Immature natural killer cell (primary cell): ENCODE results near the gene CELF2. TPM values are rescaled to one million over a fixed set of nuclear protein-coding genes. Genes with fewer than 3 reads are reported as not detected.
A peak's percentile ranks its signal among the peaks of the same experiment; 100 is the strongest.

Experiments
- DNase-seq, 3 donors: peaks; one replicate each; pipeline ENCODE4 v3.0.0; 2022; ENCODE audit warnings: mixed read lengths in 1 of 3
- H3K27ac Mint-ChIP-seq, 6 donors: one replicate each; pipeline ENCODE4 v1.8.0; 2020; ENCODE audit warnings: mixed read lengths in 6 of 6, mild to moderate bottlenecking in 5 of 6, inconsistent platforms in 4 of 6, moderate library complexity in 3 of 6
- H3K27me3 Mint-ChIP-seq, 3 donors: one replicate each; pipeline ENCODE4 v1.8.0; 2020 to 2021; ENCODE audit warnings: low read depth in 3 of 3, mild to moderate bottlenecking in 3 of 3, mixed read lengths in 3 of 3, moderate library complexity in 3 of 3, inconsistent platforms in 1 of 3
- H3K36me3 Mint-ChIP-seq, 3 donors: one replicate each; pipeline ENCODE4 v1.8.0; 2020; ENCODE audit warnings: mixed read lengths in 3 of 3, inconsistent platforms in 2 of 3, mild to moderate bottlenecking in 2 of 3
- H3K4me1 Mint-ChIP-seq, 2 donors: one replicate each; pipeline ENCODE4 v1.8.0; 2020; ENCODE audit warnings: inconsistent platforms in 2 of 2, mild to moderate bottlenecking in 2 of 2, mixed read lengths in 2 of 2, moderate library complexity in 1 of 2
- H3K4me3 Mint-ChIP-seq, 5 donors: one replicate each; pipeline ENCODE4 v1.8.0; 2020; ENCODE audit warnings: mild to moderate bottlenecking in 5 of 5, mixed read lengths in 5 of 5, inconsistent platforms in 3 of 5, moderate library complexity in 3 of 5
- H3K9me3 Mint-ChIP-seq, 6 donors: one replicate each; pipeline ENCODE4 v1.8.0; 2020; ENCODE audit warnings: mild to moderate bottlenecking in 6 of 6, mixed read lengths in 6 of 6, inconsistent platforms in 4 of 6, moderate library complexity in 3 of 6
- polyA plus RNA-seq, 3 donors: library from polyadenylated mRNA; unstranded; fragments of 300-500 nt; fragmentation: Illumina TruSeq; gene quantifications; one replicate each; pipeline ENCODE4 v1.2.3, GENCODE V29; 2021

CELF2 gene
- polyA plus RNA-seq, 3 donors from 2014 or later, result 64.2 to 174 (median 95.4) TPM

GRCh38 chr10:11149807-11150141, 132.1 kb downstream of the CELF2 start:
- H3K27ac Mint-ChIP-seq, result peak overlapping the region; percentile 94 to 100 (median 98)
- no peaks in the 10 kb centered on the region for H3K36me3 Mint-ChIP-seq
- no peaks in the 10 kb centered on the region for H3K9me3 Mint-ChIP-seq
- DNase-seq, result no peak
- peaks cover 0 to 9% (median 8%) of the 10 kb centered on the region in 3 donors for H3K27me3 Mint-ChIP-seq
- peaks cover 95 to 97% of the 10 kb centered on the region in 2 donors for H3K4me1 Mint-ChIP-seq
- H3K4me3 Mint-ChIP-seq, result peak overlapping the region; percentile 78 to 96 (median 83)

- DNase-seq, result peak; percentile 52 to 62 (median 55)
- Mint-ChIP-seq H3K9me3 (no peaks in the 10 kb centered on the region), H3K4me3 (peak overlapping the region; percentile 78 to 96 (median 83)), H3K4me1 (peaks cover 92 to 95% of the 10 kb centered on the region in 2 donors), H3K27me3 (peaks cover 0 to 9% (median 8%) of the 10 kb centered on the region in 3 donors), H3K36me3 (no peaks in the 10 kb centered on the region), H3K27ac (peak overlapping the region; percentile 94 to 100 (median 98))
These were observed 132.6 kb downstream of the CELF2 start for GRCh38 chr10:11150231-11150731.

- Mint-ChIP-seq H3K4me3 (peak overlapping the region; percentile 78 to 96 (median 83)), H3K36me3 (no peaks in the 10 kb centered on the region), H3K9me3 (no peaks in the 10 kb centered on the region), H3K27ac (peak overlapping the region; percentile 94 to 100 (median 98)), H3K4me1 (peaks cover 88 to 95% of the 10 kb centered on the region in 2 donors), H3K27me3 (peaks cover 0 to 10% (median 8%) of the 10 kb centered on the region in 3 donors)
- DNase-seq, result peak in 2 of 3 donors; percentile 39 to 53
These were observed 133.3 kb downstream of the CELF2 start for GRCh38 chr10:11150879-11151415.

GRCh38 chr10:11152801-11153200, 135.1 kb downstream of the CELF2 start:
- no peak for DNase-seq
- H3K9me3 Mint-ChIP-seq, result no peaks in the 10 kb centered on the region
- H3K27ac Mint-ChIP-seq, result peak overlapping the region in 5 of 6 donors; percentile 5 to 100 (median 42)
- H3K4me1 Mint-ChIP-seq, result peaks cover 86 to 95% of the 10 kb centered on the region in 2 donors
- peaks cover 4 to 19% (median 9%) of the 10 kb centered on the region in 3 donors for H3K27me3 Mint-ChIP-seq
- no peaks in the 10 kb centered on the region for H3K36me3 Mint-ChIP-seq
- no peak overlapping the region for H3K4me3 Mint-ChIP-seq

DNA sequence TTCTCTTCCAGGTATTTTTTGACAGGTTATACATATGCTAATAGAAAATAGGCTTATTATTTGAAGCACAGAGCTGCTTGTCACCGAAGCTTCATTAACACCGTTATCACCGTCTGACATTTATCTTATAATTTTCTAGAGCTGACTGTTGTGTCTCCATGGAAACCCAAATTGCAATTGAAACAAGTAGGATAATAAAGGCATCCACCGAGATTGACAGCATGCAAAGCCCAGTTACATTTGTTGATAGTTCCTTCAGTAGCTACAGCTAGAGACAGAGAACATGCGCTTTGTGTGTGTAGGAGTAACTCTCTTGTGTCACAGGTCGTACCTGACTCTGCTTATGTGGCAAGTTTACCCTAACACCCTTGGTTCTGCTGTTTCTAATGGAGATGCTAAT, 135.6 kb downstream of the CELF2 start:
- H3K27me3 Mint-ChIP-seq, result peaks cover 4 to 19% (median 9%) of the 10 kb centered on the region in 3 donors
- H3K27ac Mint-ChIP-seq, result peak overlapping the region in 3 of 6 donors; percentile 16 to 79 (median 30)
- H3K9me3 Mint-ChIP-seq, result no peaks in the 10 kb centered on the region

DNA sequence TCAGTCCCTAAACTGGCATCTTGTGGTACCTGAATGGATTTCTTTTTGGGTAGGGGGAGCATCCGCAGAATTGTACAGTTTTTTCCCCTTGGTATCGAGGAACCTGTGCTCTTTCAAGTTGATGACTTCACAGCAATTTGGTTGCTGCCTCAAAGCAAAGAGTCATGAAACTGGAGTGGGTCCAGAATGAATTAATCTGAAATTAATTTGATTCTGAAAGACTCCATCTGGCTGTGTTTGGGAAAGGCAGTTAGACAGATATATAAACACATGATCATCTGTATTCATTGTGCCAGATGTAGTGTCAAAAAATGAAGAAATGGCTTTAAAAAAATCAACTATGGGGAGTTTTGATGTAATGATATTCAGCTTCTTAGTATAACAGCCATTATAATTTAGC, 136.1 kb downstream of the CELF2 start:
- H3K36me3 Mint-ChIP-seq, result no peaks in the 10 kb centered on the region
- H3K27me3 Mint-ChIP-seq, result peaks cover 4 to 19% (median 9%) of the 10 kb centered on the region in 3 donors
- H3K4me1 Mint-ChIP-seq, result peaks cover 86 to 95% of the 10 kb centered on the region in 2 donors
- H3K27ac Mint-ChIP-seq, result peak overlapping the region in 3 of 6 donors; percentile 19 to 41 (median 25)
- H3K4me3 Mint-ChIP-seq, result no peak overlapping the region
- no peaks in the 10 kb centered on the region for H3K9me3 Mint-ChIP-seq
- DNase-seq, result no peak

More for the DNA sequence above, 135.6 kb downstream of the CELF2 start:
- DNase-seq, result no peak
- Mint-ChIP-seq H3K4me3 (no peak overlapping the region), H3K4me1 (peaks cover 86 to 95% of the 10 kb centered on the region in 2 donors), H3K36me3 (no peaks in the 10 kb centered on the region)

DNA sequence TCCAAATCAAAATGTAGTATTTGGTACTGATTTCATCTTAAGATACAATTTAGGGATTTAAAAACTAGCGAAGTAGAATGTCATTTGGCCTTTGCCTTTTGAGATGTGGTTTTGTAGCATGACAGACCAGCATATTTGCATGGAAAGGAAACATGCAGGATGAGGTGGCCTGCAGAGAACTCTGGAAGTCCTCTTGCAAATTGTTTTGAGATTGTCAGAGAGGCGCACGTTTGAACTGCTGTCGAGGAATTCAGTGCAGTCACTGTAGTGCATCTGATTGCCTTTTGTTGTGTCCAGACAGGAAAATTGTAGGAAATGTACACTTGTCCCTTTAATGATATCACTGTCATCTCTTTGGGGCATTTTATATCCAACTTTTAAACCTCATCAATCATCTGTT, 136.7 kb downstream of the CELF2 start:
- Mint-ChIP-seq H3K27me3 (peaks cover 4 to 19% (median 9%) of the 10 kb centered on the region in 3 donors), H3K4me3 (peak overlapping the region in 1 of 5 donors; percentile 41), H3K27ac (peak overlapping the region in 3 of 6 donors; percentile 25 to 74 (median 47)), H3K36me3 (no peaks in the 10 kb centered on the region), H3K9me3 (no peaks in the 10 kb centered on the region), H3K4me1 (peaks cover 85 to 92% of the 10 kb centered on the region in 2 donors)
- DNase-seq, result no peak

GRCh38 chr10:11154849-11155498, 137.3 kb downstream of the CELF2 start:
- Mint-ChIP-seq H3K27ac (peak overlapping the region in 4 of 6 donors; percentile 67 to 96 (median 83)), H3K9me3 (no peaks in the 10 kb centered on the region), H3K4me1 (peaks cover 85 to 92% of the 10 kb centered on the region in 2 donors), H3K36me3 (no peaks in the 10 kb centered on the region), H3K27me3 (peaks cover 4 to 14% (median 9%) of the 10 kb centered on the region in 3 donors), H3K4me3 (peak overlapping the region in 1 of 5 donors; percentile 41)
- DNase-seq, result no peak

DNA sequence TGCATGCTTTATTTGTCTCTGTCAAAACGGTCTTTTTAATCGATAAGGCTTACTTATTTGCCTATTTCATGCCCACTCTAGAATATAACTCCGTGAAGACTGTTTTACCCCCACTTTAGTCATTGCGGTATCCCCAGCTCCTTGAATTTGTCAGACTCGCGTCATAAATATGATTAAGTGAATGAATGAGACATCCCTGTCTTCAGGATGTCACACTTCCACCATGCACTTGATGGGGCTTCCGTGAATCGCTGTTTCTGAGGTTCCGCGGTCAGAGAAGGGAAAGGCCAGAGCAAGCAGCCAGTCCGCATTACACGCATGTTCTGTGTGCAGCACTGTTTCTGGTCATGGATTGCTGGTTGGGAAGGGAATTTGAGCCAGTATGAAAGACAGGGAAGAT, 138.8 kb downstream of the CELF2 start:
- Mint-ChIP-seq H3K36me3 (no peaks in the 10 kb centered on the region), H3K27ac (peak overlapping the region; percentile 77 to 96 (median 94)), H3K9me3 (no peaks in the 10 kb centered on the region), H3K27me3 (peaks cover 4 to 12% (median 8%) of the 10 kb centered on the region in 3 donors), H3K4me3 (peak overlapping the region; percentile 67 to 86 (median 73)), H3K4me1 (peaks cover 84 to 92% of the 10 kb centered on the region in 2 donors)
- peak; percentile 58 to 76 (median 68) for DNase-seq

DNA sequence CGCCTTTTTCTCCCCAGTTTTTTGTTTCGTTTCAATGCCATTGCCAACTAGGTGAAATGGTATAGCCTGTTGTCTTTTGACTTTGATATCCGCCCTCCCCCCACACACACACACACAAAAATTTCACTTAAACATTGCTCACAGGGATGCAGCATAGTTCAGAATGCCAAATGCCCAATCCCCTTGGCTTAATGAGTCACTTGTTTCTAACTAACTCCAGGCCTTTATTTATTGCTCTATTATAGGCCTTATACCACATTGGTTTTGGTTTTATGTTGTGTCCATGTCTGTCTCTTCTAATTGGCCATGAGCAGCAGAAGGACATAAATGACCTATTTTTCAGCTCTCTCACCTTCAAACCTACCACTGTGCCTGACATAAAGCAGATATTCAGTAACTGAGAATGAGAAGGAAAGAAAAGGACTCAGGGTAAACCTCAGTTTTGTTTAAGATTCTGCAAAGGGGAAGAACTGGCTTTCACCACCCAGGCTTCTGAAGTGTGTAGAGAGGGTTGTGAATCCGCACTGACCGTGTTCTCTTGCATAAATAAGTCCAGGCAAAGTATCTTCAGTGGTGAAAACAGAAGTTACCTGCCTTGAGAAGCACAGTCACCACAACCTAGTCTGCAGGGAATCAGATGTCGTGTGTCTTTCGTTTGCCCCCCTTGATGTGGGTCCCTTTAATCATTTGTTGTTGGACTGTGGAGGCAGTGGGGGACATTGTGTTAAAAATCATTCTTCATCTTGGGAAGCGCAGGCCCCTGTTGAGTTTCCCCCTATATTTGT, 139.8 kb downstream of the CELF2 start:
- H3K4me3 Mint-ChIP-seq, result peak overlapping the region; percentile 23 to 54 (median 49)
- peaks cover 6 to 15% (median 9%) of the 10 kb centered on the region in 3 donors for H3K27me3 Mint-ChIP-seq
- H3K4me1 Mint-ChIP-seq, result peaks cover 85 to 92% of the 10 kb centered on the region in 2 donors
- H3K9me3 Mint-ChIP-seq, result no peaks in the 10 kb centered on the region
- no peak for DNase-seq
- no peaks in the 10 kb centered on the region for H3K36me3 Mint-ChIP-seq
- H3K27ac Mint-ChIP-seq, result peak overlapping the region; percentile 83 to 96 (median 87)

- H3K27me3 Mint-ChIP-seq, result peaks cover 6 to 14% (median 10%) of the 10 kb centered on the region in 3 donors
- no peaks in the 10 kb centered on the region for H3K9me3 Mint-ChIP-seq
- DNase-seq, result no peak
- peak overlapping the region; percentile 3 to 53 (median 31) for H3K4me3 Mint-ChIP-seq
- no peaks in the 10 kb centered on the region for H3K36me3 Mint-ChIP-seq
- H3K4me1 Mint-ChIP-seq, result peaks cover 85 to 92% of the 10 kb centered on the region in 2 donors
- H3K27ac Mint-ChIP-seq, result peak overlapping the region; percentile 83 to 96 (median 87)
These were observed 140.4 kb downstream of the CELF2 start for GRCh38 chr10:11158080-11158479.

- Mint-ChIP-seq H3K4me3 (peak overlapping the region in 3 of 5 donors; percentile 15 to 20 (median 18)), H3K4me1 (peaks cover 86 to 97% of the 10 kb centered on the region in 2 donors), H3K27me3 (peaks cover 16 to 27% (median 19%) of the 10 kb centered on the region in 3 donors), H3K9me3 (no peaks in the 10 kb centered on the region), H3K27ac (peak overlapping the region; percentile 16 to 86 (median 62)), H3K36me3 (no peaks in the 10 kb centered on the region)
- DNase-seq, result no peak
These were observed 142.0 kb downstream of the CELF2 start for GRCh38 chr10:11159543-11160215.

DNA sequence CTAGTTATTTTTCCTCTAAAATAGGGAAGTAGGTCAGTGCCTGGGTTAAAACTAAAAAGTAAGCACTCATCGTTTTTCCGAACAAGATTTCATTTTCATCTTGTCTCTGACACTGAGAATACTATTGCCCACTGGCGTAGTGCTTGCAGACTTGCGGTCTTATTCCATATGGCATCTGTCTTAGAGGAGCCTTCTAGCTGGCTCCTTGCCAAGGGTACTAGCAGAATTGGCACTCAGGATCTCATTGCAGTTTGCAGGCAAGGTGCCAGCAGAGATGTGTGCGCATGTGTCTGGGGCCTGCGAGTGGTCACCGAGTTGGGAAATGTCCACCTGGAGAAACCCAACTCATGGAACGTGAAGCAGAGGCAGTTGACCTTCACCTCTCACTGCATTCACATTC, 143.4 kb downstream of the CELF2 start:
- Mint-ChIP-seq H3K9me3 (no peaks in the 10 kb centered on the region), H3K36me3 (peaks cover 0 to 6% (median 2%) of the 10 kb centered on the region in 3 donors), H3K4me3 (peak overlapping the region in 3 of 5 donors; percentile 46 to 99 (median 98)), H3K27me3 (peaks cover 18 to 34% (median 23%) of the 10 kb centered on the region in 3 donors), H3K4me1 (peaks cover 83 to 84% of the 10 kb centered on the region in 2 donors), H3K27ac (peak overlapping the region in 5 of 6 donors; percentile 96 to 99 (median 97))
- DNase-seq, result no peak
